Skeletal muscle cell (primary cell): ENCODE data around the gene GFPT2.

ENCODE experiments used
- DNase-seq: peaks from one replicate; pipeline ENCODE4 v3.0.0-alpha.2; 2010; ENCODE audit warnings: low read depth
- H3K4me3 ChIP-seq: 2 replicates; pipeline ENCODE4 v1.5.1; 2011; ENCODE audit warnings: low read depth, mild to moderate bottlenecking, control low read depth, low read length, moderate library complexity

The GFPT2 gene

DNA sequence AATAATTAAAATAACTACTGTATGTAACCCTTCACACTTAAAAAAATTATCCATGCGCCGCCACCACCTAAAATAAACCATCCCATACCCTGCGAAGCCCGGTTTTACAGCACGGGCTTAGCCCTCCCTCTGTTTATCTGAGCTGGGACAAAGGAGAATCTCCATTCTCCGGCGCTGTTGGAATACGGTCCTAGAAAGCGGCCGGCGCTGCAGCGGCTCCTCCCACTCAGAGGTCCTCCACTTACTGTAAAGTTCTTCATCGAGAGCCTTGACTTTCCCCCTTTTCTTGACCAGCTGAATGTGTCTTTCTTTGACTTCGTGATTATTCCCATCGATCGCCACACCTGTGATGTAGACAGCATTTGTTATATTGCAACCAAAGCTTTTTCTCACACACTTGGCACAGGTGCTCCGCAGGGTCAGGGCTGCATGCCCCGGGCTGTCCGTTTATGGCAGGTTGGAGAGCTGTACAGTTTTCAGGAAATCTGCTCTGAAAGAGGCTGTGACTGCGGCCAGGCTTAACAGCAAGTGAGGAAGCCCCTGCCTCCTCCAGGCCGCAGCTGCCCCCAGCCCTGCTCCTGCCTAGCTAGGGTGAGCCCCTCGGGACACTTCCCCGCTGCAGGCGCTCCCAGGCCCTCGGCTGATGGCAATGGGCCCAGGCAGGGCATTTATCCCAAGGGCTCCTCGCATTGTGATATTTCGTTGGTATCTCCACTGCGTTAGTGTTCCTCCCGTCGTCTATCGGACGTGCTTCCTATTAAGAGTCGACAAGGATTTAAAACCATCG is 16.7 kb downstream of the GFPT2 start:
- no peak for DNase-seq
- H3K4me3 ChIP-seq, result no peak overlapping the region

GRCh38 chr5:180335614-180336233 is 17.4 kb downstream of the GFPT2 start:
- no peak for DNase-seq
- no peak overlapping the region for H3K4me3 ChIP-seq

- no peak overlapping the region for H3K4me3 ChIP-seq
- DNase-seq, result no peak
Observed at GRCh38 chr5:180334751-180335613, 18.2 kb downstream of the GFPT2 start.

GRCh38 chr5:180334176-180334575 is 19.0 kb downstream of the GFPT2 start:
- no peak overlapping the region for H3K4me3 ChIP-seq
- DNase-seq, result no peak

DNA sequence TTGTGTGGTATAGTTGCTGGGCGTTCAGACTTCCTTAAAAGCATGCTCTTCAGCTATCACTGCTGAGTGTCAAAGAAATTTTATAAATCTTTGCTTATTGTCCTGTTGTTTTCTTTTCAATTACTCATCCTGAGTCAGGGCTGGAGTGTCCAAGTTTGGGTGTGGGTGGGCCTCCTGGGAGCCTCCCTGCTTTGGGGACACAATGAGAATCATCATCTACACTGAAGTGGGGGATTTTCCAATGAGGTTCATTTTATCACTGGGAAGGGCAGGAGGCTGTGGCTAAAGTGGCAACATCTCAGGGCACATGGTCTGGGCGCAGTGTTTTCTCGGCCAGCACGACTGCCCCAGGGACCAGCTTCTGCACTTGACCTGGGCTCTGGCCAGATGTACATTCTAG is 19.5 kb downstream of the GFPT2 start:
- H3K4me3 ChIP-seq, result no peak overlapping the region
- DNase-seq, result peak; percentile 64

DNA sequence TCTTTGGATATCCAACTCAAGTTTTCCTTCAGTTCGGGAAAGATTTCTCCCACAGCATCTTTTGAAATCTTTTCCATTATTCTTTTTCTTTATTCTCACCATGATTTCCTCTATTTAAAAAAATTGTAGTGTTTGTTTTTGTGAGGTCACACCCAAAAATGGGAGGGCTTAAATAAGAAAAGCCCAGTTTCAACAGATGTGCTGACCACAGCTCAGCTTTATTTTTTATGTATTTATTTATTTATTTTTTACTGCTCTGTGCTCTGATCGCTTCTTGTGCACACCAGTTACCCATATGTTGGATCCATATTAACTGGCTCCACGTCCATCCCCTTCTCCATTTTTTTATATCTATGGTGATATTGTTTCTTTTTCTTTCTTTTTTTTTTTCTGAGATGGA is 20.3 kb downstream of the GFPT2 start:
- no peak overlapping the region for H3K4me3 ChIP-seq
- no peak for DNase-seq

DNA sequence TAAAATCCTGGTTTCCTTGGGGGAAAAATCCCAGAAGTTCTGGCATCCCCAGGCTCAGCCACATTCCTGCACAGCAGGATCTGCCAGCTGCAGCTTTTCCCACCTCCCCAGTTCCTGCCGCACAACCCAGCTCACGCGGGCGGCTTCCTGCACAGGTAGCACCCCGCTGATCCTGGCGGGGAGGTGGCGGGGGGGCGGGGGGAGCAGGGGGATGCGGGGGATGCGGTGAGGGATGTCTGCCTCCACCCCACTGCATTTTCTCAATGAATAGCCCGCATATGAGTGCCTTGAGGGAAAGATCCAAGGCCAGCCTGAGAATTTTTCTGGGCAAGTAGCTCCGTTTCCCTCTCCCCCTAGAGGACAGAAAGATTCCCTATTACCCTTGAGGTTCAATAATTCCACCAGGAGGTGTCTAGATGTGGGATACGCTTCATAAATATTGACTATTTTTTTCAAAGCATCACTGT is 21.1 kb downstream of the GFPT2 start:
- no peak overlapping the region for H3K4me3 ChIP-seq
- DNase-seq, result no peak

GRCh38 chr5:180331647-180331950 is 21.5 kb downstream of the GFPT2 start:
- DNase-seq, result no peak
- H3K4me3 ChIP-seq, result no peak overlapping the region

DNA sequence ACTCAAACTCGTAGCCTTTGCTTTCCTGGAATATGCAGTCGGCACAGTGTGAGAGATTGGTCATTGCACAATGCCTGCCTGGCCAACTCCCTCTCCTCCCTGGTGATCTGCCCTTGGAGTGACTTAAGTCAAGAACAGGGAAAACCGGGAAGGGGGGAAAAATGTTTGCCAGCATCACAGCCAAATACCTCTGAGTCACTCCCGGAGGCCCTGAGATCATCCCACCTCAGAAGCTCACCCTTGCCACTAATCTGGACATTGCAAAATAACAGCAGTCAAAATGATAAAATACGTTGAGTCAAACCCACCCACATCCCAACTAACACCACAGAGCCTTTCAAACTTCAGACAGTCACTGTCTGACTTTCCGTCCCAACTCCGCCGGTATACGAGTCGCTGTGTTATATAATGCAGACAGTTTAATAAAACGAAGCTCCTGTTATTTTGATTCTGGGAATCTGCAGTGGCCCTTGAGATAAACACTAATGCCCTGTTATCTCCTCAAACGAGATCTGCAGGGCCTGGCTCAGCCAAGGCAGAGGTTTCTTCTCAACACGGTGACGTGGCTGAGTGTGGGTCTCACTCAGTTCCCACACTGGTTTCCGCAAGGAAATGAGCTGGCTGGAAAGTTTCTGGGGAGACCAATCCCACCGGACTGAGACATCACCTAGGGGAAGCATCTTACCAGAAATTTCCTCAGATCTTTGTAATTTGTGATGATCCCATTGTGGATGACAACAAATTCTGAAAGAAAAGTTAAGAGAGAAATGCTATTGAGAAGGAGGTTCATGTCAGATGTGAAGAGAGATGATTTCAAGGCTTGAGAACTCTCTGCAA is 22.1 kb downstream of the GFPT2 start:
- no peak overlapping the region for H3K4me3 ChIP-seq

GRCh38 chr5:180330270-180330648 is 22.9 kb downstream of the GFPT2 start:
- no peak overlapping the region for H3K4me3 ChIP-seq
- DNase-seq, result no peak

More for the DNA sequence above, 22.1 kb downstream of the GFPT2 start:
- DNase-seq, result peak; percentile 99

DNA sequence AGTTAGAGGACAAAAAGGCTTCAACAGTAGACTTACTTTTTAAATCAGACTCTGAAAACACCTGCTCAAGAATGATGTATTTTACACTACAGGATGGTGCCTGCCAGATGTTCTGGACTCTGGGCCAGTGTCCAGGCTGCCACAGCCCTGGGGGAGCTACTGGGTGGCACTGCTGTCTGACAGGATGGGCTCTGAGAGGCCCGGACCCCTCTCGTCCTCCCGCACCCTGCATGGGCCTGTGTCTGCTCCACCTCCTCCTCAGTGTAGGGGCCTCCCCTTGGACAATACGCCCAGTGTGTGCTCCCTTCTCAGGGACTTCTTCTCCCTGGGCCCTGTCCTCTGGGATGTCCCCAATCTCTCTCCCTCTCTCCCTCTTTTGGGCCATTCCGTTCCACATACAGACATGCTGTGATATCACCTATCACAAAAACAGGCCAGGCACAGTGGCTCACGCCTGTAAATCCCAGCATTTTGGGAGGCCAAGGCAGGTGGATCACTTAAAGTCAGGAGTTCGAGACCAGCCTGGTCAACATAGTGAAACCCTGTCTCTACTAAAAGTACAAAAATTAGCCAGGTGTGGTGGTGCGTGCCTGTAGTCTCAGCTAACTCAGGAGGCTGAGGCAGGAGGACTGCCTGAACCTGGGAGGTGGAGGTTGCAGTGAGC is 23.4 kb downstream of the GFPT2 start:
- no peak overlapping the region for H3K4me3 ChIP-seq
- DNase-seq, result no peak

- no peak for DNase-seq
- no peak overlapping the region for H3K4me3 ChIP-seq
Observed at GRCh38 chr5:180329138-180329435, 24.0 kb downstream of the GFPT2 start.

GRCh38 chr5:180328296-180329137 is 24.6 kb downstream of the GFPT2 start:
- DNase-seq, result no peak
- H3K4me3 ChIP-seq, result no peak overlapping the region

GRCh38 chr5:180326989-180327565 is 26.1 kb downstream of the GFPT2 start:
- no peak overlapping the region for H3K4me3 ChIP-seq
- DNase-seq, result no peak

DNA sequence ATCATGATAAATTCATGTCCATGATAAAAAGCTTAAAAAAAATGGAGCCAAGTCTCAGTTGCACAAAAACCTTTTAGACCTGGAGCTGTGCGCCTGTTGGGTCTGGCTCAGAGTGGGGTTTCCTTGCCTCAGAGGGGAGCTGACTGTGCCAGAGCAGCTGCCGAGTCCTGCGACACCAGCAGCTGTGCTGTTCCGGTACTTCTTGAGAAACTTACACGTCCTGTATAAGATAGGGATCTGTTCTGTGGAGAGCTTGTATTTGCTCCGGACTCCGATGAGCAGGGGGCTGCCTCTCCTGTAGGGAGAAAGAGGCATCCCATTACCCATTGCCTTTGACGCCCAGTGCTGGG is 28.6 kb downstream of the GFPT2 start:
- no peak for DNase-seq
- no peak overlapping the region for H3K4me3 ChIP-seq

DNA sequence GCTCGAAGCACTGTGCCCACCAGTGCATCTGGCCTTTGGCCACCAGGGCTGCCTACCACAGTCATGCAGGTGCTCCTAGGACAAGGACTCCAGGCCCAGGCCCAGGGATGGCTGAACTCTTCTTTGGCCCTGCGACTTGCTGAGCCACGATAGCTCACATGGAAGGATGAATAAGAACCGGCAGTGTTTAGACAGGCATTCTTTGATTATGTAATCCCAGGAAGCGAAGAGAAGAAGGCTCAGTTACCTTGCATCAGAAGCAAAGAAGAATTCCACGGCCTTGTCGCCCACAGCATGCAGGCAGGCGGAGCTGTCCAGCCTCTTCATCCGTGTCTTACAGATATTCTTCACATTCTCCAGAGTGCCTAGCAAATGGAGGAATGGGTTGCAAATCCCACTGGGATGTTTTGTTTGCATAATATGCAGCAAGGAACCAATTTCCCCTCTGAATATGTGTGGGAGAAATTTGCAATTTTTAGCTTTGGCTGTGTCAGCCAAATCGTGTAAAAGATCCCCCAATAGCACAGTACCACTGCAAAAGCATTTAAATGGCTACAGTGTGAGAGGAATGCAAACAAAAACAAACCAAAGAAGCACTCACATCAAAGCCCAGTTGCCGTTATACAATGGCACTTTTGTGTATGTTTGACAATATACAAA is 29.1 kb downstream of the GFPT2 start:
- no peak for DNase-seq

DNA sequence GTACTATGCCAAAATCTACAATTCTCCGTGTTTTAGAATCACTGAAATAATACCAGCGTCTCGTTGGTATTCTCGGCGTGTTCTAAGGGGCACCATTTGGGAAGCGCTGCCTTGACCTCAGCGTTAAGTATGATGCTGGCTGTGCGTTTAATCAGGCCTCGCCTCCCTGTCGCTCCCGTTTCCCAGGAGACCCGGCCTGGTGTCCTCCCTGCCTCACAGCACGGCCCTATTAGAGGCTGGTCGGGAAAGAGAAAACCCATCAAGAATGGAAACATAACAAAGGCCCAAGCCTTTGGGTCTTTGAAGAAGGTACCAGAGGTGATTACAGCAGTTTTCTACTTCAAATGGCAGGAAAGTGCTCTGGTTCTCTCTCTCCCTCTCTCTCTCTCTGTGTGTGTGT is 30.0 kb downstream of the GFPT2 start:
- no peak for DNase-seq
- H3K4me3 ChIP-seq, result no peak overlapping the region

More for the DNA sequence above, 29.1 kb downstream of the GFPT2 start:
- H3K4me3 ChIP-seq, result no peak overlapping the region
